K562 (cell line): ENCODE data around the gene VTN. TPM values are rescaled to one million over a fixed set of nuclear protein-coding genes. Genes with fewer than 3 reads are reported as not detected.

ENCODE experiments used
- ATAC-seq: fragments of 200-7000 bp; cut with Tn5 transposase; 3 replicates; pipeline ENCODE4 v1.9.1; 2020; ENCODE audit warnings: moderate library complexity
- BruUV-seq: library from RNA; stranded (reverse); fragments of 400-500 nt; replicated peaks from 2 replicates; lab custom pipeline; 2021; lab: Mats Ljungman, UMichigan
- CTCF ChIA-PET: fragments of 300-600 bp; formaldehyde crosslinking; extraction: SDS; loops from one replicate; lab custom pipeline; 2021; ENCODE audit warnings: low intra/inter-chr PET ratio; lab: Yijun Ruan, JAX
- POLR2A ChIA-PET: fragments of 300-600, 350-650 bp; sonication (Branson Sonifier 250); formaldehyde crosslinking; extraction: SDS; loops from one replicate; lab custom pipeline; 2021; ENCODE audit warnings: antibody characterized with exemption, inconsistent platforms; lab: Yijun Ruan, JAX
- DNase-seq, 4 experiments: peaks; one replicate each; pipeline versions ENCODE4 v3.0.0 to v3.0.0-alpha.2; 2011 to 2018; ENCODE audit warnings: low spot score in 3 of 4, mixed read lengths in 3 of 4; ENCODE audit errors: extremely low read depth in 1 of 4
- FAIRE-seq: peaks from 2 replicates; lab custom pipeline; 2011; peaks lifted over from hg19 to GRCh38; lab: Jason Lieb, UNC
- H2AFZ ChIP-seq: 2 replicates; pipeline ENCODE4 v1.6.0; 2011; ENCODE audit warnings: low read depth, low read length, control low read depth, inconsistent platforms
- H3K27ac ChIP-seq: fragments of 200-600 bp; 3 replicates; pipeline ENCODE4 v1.8.0; 2011; ENCODE audit warnings: low read depth, mild to moderate bottlenecking, control low read depth, inconsistent platforms, low read length, moderate library complexity, mixed read lengths; ENCODE audit errors: extremely low read depth
- H3K27me3 ChIP-seq, 2 experiments: fragments of 300-600 bp in 1 of 2; 2 replicates in 1 of 2; 3 replicates in 1 of 2; pipeline versions ENCODE4 v1.6.0 to v1.8.0; 2011; ENCODE audit warnings: inconsistent platforms in 2 of 2, low read length in 2 of 2, mild to moderate bottlenecking in 1 of 2, mixed read lengths in 1 of 2, moderate library complexity in 1 of 2; ENCODE audit not compliant: control insufficient read depth in 2 of 2, insufficient read depth in 2 of 2
- H3K36me3 ChIP-seq: fragments of 300-600 bp; 3 replicates; pipeline ENCODE4 v1.8.0; 2011; ENCODE audit warnings: mild to moderate bottlenecking, low read length, inconsistent platforms; ENCODE audit not compliant: control insufficient read depth, insufficient read depth
- H3K4me1 ChIP-seq, 2 experiments: fragments of 200-600 bp in 1 of 2; replicated peaks in 1 of 2; 2 replicates in 1 of 2; 3 replicates in 1 of 2; pipeline versions ENCODE4 v1.5.1 to v1.8.0; 2011; ENCODE audit warnings: inconsistent platforms in 2 of 2, low read length in 2 of 2, mild to moderate bottlenecking in 1 of 2, mixed read lengths in 1 of 2, moderate library complexity in 1 of 2; ENCODE audit not compliant: control insufficient read depth in 2 of 2, insufficient read depth in 2 of 2
- H3K4me2 ChIP-seq: 2 replicates; pipeline ENCODE4 v1.6.1; 2011; ENCODE audit warnings: low read length, control low read depth, inconsistent platforms, mixed read lengths; ENCODE audit not compliant: insufficient read depth
- H3K4me3 ChIP-seq: fragments of 200-600 bp; sonication (generic), shearing (Covaris generic); 2 replicates; pipeline ENCODE4 v1.5.1; 2016; ENCODE audit warnings: control low read depth, inconsistent platforms
- H3K79me2 ChIP-seq: fragments of 200-600 bp; 3 replicates; pipeline ENCODE4 v1.8.0; 2011; ENCODE audit warnings: low read length, inconsistent platforms; ENCODE audit not compliant: control insufficient read depth, insufficient read depth
- H3K9ac ChIP-seq, 2 experiments: 2 replicates each; pipeline versions ENCODE4 v1.6.0 to v1.6.1; 2011; ENCODE audit warnings: low read depth in 2 of 2, low read length in 2 of 2, control low read depth in 1 of 2, inconsistent platforms in 1 of 2, mild to moderate bottlenecking in 1 of 2, mixed read lengths in 1 of 2; ENCODE audit not compliant: insufficient read depth in 1 of 2
- H3K9me1 ChIP-seq: one replicate; pipeline ENCODE4 v1.6.0; 2011; ENCODE audit warnings: inconsistent platforms, mild to moderate bottlenecking, low read length, moderate library complexity; ENCODE audit not compliant: control insufficient read depth, insufficient read depth
- H3K9me3 ChIP-seq: replicated peaks from 2 replicates; pipeline ENCODE4 v1.5.1; 2011; ENCODE audit warnings: low read depth, low read length, inconsistent platforms; ENCODE audit not compliant: control insufficient read depth, insufficient read depth
- H4K20me1 ChIP-seq: replicated peaks from 2 replicates; pipeline ENCODE4 v1.6.1; 2011; ENCODE audit warnings: low read length, inconsistent platforms, mixed read lengths; ENCODE audit not compliant: control insufficient read depth, insufficient read depth
- CHCHD3 ChIP-seq: fragments of 250-450 bp; sonication (Bioruptor Pico); IDR thresholded peaks from 2 replicates; pipeline ENCODE4 v2.1.2; 2022; ENCODE audit warnings: mild to moderate bottlenecking
- KLF6 ChIP-seq: fragments of 250-450 bp; sonication (Bioruptor Pico); IDR thresholded peaks from 2 replicates; pipeline ENCODE4 v1.4.0; 2020; ENCODE audit warnings: mild to moderate bottlenecking, moderate library complexity, borderline replicate concordance
- NFIX ChIP-seq: fragments of 250-450 bp; sonication (Bioruptor Pico); IDR thresholded peaks from 2 replicates; pipeline ENCODE4 v1.4.0; 2020; ENCODE audit warnings: low read depth, mild to moderate bottlenecking, moderate library complexity
- ZNF146 ChIP-seq: IDR thresholded peaks from one replicate; pipeline ENCODE4 v1.6.1; 2018; ENCODE audit warnings: missing compliant biosample characterization; ENCODE audit not compliant: unreplicated experiment
- ZNF347 ChIP-seq: fragments of 450-650 bp; formaldehyde crosslinking; IDR thresholded peaks from 2 replicates; pipeline ENCODE4 v1.4.0; 2020; ENCODE audit warnings: low read depth, mild to moderate bottlenecking, moderate library complexity
- ZNF561 ChIP-seq: fragments of 450-650 bp; formaldehyde crosslinking; conservative IDR thresholded peaks from 2 replicates; pipeline ENCODE4 v1.4.0; 2020; ENCODE audit warnings: mild to moderate bottlenecking, moderate library complexity
- WGBS: fragments of 100-300 bp; shearing (Covaris generic); methylation state at CpG from one replicate; pipeline ENCODE4 v1.1.6; 2016; ENCODE audit warnings: low coverage, mixed read lengths; ENCODE audit not compliant: insufficient coverage; ENCODE audit errors: missing lambda C conversion rate; 5-methylcytosine and 5-hydroxymethylcytosine counted together
- in situ Hi-C: fragments of 300-500 bp; cut with MboI; formaldehyde crosslinking; loops from 4 replicates; pipeline ENCODE4 v1.15.0; 2018; ENCODE audit warnings: inconsistent platforms, mixed read lengths
- intact Hi-C: fragments of 100-400 bp; cut with micrococcal nuclease; formaldehyde crosslinking; loops from 2 replicates; pipeline ENCODE4 v1.14.2; 2022
- polyA plus RNA-seq, 8 experiments: library from polyadenylated mRNA; depleted of rRNA in 4 of 8; stranded (reverse) in 5 of 8; unstranded in 3 of 8; fragments of >200 nt; fragmentation: Nextera tagmentation in 2 of 8; fragmentation: Illumina TruSeq in 1 of 8; extraction: Ambion mirVana in 2 of 8; extraction: Trizol in 1 of 8; gene quantifications; 2 replicates each; pipeline versions ENCODE4 v1.2.1 to v1.2.3, GENCODE V29; 2011 to 2014; ENCODE audit warnings: inconsistent platforms in 1 of 8, missing spikeins in 1 of 8
- total RNA-seq, 7 experiments: library from RNA; depleted of rRNA in 6 of 7; stranded (reverse); fragments of >200 nt in 6 of 7; fragmentation: Illumina TruSeq in 2 of 7; extraction: Trizol in 2 of 7; gene quantifications; 2 replicates each; pipeline versions ENCODE4 v1.2.1 to v1.2.3, GENCODE V29; 2011 to 2021; ENCODE audit warnings: low replicate concordance in 1 of 7
- TF ChIP-seq, protein P1 (sequence below): IDR thresholded peaks from 2 replicates; pipeline ENCODE4 v1.6.1; 2011; ENCODE audit warnings: borderline replicate concordance, low read depth, mild to moderate bottlenecking, moderate library complexity, low read length; ENCODE audit not compliant: insufficient read depth, poor library complexity, severe bottlenecking
- TF ChIP-seq, protein P2 (sequence below): fragments of 450-650 bp; formaldehyde crosslinking; conservative IDR thresholded peaks from 2 replicates; pipeline ENCODE4 v1.4.0; 2022; ENCODE audit warnings: mild to moderate bottlenecking, missing genetic modification characterization

The VTN gene
- total and polyA plus RNA-seq, 9 of the 15 experiments (the other 6 are each of a cell fraction or from before 2014, with no cell fraction given): 0.13 to 1.0 (median 0.29) TPM; not detected in 1

DNA sequence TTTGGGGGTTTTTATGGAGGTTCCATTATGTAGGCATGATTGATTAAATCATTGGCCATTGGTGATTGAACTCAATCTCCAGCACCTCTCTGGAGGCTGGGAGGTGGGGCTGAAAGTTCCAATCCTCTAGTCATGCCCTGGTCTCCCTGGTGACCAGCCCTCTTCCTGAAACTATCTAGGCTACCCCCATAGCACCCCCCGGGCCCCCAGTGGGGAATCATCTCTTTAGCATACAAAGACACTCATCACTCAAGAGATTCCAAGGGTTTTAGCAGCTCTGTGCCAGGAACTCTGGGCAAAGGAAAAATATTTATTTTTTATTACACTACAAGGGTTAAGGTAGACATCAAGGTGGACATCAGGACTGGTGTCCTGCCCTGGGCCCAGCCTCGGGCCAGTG is 25.3 kb upstream of the VTN start:
- FAIRE-seq (no peak), DNase-seq (no peak), ATAC-seq (no peak)
- in situ Hi-C loops: no loop called here
- Histone ChIP-seq H3K36me3 (no peaks in the 10 kb centered on the region), H4K20me1 (0 out of 2 replicates have a peak, but pooled peaks cover 8% of the 10 kb centered on the region), H3K9ac (no peak overlapping the region), H3K9me3 (no peaks in the 10 kb centered on the region), H3K4me3 (no peak overlapping the region), H3K79me2 (no peaks in the 10 kb centered on the region), H2AFZ (no peak overlapping the region), H3K27ac (no peak overlapping the region), H3K9me1 (no peaks in the 10 kb centered on the region), H3K4me1 (peaks cover 6 to 8% of the 10 kb centered on the region in 2 experiments; a peak in 4 of 5 replicates), H3K27me3 (no peaks in the 10 kb centered on the region), H3K4me2 (no peak overlapping the region)
- TF ChIP-seq ZNF561 (CRISPR knock-in tag) (no peak), ZNF347 (CRISPR knock-in tag) (no peak), CHCHD3 (CRISPR knock-in tag) (no peak), ZNF146 (CRISPR knock-in tag) (no peak), NFIX (CRISPR knock-in tag) (no peak), KLF6 (CRISPR knock-in tag) (no peak)
- TF ChIP-seq, protein P1, sequence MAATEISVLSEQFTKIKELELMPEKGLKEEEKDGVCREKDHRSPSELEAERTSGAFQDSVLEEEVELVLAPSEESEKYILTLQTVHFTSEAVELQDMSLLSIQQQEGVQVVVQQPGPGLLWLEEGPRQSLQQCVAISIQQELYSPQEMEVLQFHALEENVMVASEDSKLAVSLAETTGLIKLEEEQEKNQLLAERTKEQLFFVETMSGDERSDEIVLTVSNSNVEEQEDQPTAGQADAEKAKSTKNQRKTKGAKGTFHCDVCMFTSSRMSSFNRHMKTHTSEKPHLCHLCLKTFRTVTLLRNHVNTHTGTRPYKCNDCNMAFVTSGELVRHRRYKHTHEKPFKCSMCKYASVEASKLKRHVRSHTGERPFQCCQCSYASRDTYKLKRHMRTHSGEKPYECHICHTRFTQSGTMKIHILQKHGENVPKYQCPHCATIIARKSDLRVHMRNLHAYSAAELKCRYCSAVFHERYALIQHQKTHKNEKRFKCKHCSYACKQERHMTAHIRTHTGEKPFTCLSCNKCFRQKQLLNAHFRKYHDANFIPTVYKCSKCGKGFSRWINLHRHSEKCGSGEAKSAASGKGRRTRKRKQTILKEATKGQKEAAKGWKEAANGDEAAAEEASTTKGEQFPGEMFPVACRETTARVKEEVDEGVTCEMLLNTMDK: no peak
- TF ChIP-seq, protein P2, sequence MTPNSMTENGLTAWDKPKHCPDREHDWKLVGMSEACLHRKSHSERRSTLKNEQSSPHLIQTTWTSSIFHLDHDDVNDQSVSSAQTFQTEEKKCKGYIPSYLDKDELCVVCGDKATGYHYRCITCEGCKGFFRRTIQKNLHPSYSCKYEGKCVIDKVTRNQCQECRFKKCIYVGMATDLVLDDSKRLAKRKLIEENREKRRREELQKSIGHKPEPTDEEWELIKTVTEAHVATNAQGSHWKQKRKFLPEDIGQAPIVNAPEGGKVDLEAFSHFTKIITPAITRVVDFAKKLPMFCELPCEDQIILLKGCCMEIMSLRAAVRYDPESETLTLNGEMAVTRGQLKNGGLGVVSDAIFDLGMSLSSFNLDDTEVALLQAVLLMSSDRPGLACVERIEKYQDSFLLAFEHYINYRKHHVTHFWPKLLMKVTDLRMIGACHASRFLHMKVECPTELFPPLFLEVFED (CRISPR knock-in tag): no peak
- BruUV-seq: no TSS peak
- ChIA-PET POLR2A (interaction anchor here (0.6 to 1.9 kb wide), 7 partner anchors 9 to 724 kb away, joined by 3 to 8 read pairs (median 4); no protein-coding TSS in a partner anchor), CTCF (no interaction called here)
- WGBS: 0% methylated on average over 2 of the region's 2 CpGs
- intact Hi-C loops: no loop called here
